Common myeloid progenitor, CD34-positive (primary cell): Measurements from ENCODE around the gene ACAD9.

ENCODE experiments used
- CTCF ChIA-PET: fragments of 350-600 bp; sonication (Branson Sonifier 250); formaldehyde crosslinking; loops from one replicate; lab custom pipeline; 2021; ENCODE audit warnings: antibody characterized with exemption; lab: Charles Lee
- POLR2A ChIA-PET: fragments of 350-600 bp; sonication (Branson Sonifier 250); formaldehyde crosslinking; loops from one replicate; lab custom pipeline; 2021; ENCODE audit warnings: antibody characterized with exemption; lab: Charles Lee
- DNase-seq, 3 donors: peaks; one replicate each; pipeline versions ENCODE4 v3.0.0 to v3.0.0-alpha.2; 2013
- H3K27ac ChIP-seq, 2 experiments: 1 replicate in 1 of 2; 2 replicates in 1 of 2; pipeline ENCODE4 v1.7.0; 2013; ENCODE audit warnings: inconsistent platforms in 2 of 2, low read length in 2 of 2, mild to moderate bottlenecking in 2 of 2, low read depth in 1 of 2, moderate library complexity in 1 of 2; ENCODE audit not compliant: severe bottlenecking in 2 of 2, insufficient read depth in 1 of 2, poor library complexity in 1 of 2
- H3K27me3 ChIP-seq, 5 experiments: replicated peaks in 2 of 5; 1 replicate in 3 of 5; 2 replicates in 2 of 5; pipeline versions ENCODE4 v1.6.1 to v1.7.0; 2013; ENCODE audit warnings: low read length in 4 of 5, mild to moderate bottlenecking in 2 of 5, moderate library complexity in 2 of 5, inconsistent platforms in 1 of 5; ENCODE audit not compliant: insufficient read depth in 5 of 5, control insufficient read depth in 4 of 5
- H3K36me3 ChIP-seq, 4 experiments: 1 replicate in 2 of 4; 2 replicates in 2 of 4; pipeline versions ENCODE4 v1.6.1 to v1.7.0; 2013; ENCODE audit warnings: low read length in 3 of 4, control low read depth in 1 of 4, mild to moderate bottlenecking in 1 of 4; ENCODE audit not compliant: control insufficient read depth in 4 of 4, insufficient read depth in 4 of 4
- H3K4me1 ChIP-seq, 4 experiments: 1 replicate in 3 of 4; 2 replicates in 1 of 4; pipeline versions ENCODE4 v1.6.1 to v1.7.1; 2013; ENCODE audit warnings: low read length in 3 of 4, mild to moderate bottlenecking in 3 of 4, control low read depth in 1 of 4, inconsistent platforms in 1 of 4, moderate library complexity in 1 of 4; ENCODE audit not compliant: control insufficient read depth in 4 of 4, insufficient read depth in 4 of 4; ENCODE audit errors: control extremely low read depth in 1 of 4
- H3K4me3 ChIP-seq, 7 experiments: 1 replicate in 4 of 7; 2 replicates in 3 of 7; pipeline versions ENCODE4 v1.5.1 to v1.7.0; 2013; ENCODE audit warnings: mild to moderate bottlenecking in 7 of 7, low read length in 6 of 7, moderate library complexity in 6 of 7, inconsistent platforms in 2 of 7, low read depth in 2 of 7, control low read depth in 1 of 7; ENCODE audit not compliant: insufficient read depth in 4 of 7, control insufficient read depth in 1 of 7; ENCODE audit errors: extremely low read depth in 1 of 7
- H3K9me3 ChIP-seq, 5 experiments: 1 replicate in 4 of 5; 2 replicates in 1 of 5; pipeline versions ENCODE4 v1.6.1 to v1.7.1; 2013; ENCODE audit warnings: low read length in 4 of 5, mild to moderate bottlenecking in 2 of 5, inconsistent platforms in 1 of 5, low read depth in 1 of 5, moderate library complexity in 1 of 5; ENCODE audit not compliant: control insufficient read depth in 4 of 5, insufficient read depth in 2 of 5; ENCODE audit errors: control extremely low read depth in 1 of 5
- WGBS: methylation state at CpG from one replicate; pipeline ENCODE4 v1.1.5; 2013; ENCODE audit not compliant: insufficient coverage; 5-methylcytosine and 5-hydroxymethylcytosine counted together

Gene ACAD9

DNA sequence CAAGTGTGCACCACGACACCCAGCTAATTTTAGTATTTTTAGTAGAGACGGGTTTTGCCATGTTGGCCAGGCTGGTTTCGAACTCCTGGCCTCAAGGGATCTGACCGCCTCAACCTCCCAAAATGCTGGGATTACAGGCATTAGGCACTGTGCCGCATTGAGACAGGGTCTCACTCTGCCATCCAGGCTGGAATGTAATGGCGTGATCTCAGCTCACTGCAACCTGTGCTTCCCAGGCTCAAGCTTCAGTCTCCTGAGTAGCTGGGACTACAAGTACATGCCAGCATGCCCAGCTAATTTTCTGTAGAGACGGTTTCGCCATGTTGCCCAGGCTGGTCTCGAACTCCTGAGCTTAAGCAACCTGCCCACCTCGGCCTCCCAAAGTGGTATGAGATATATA is 51.6 kb downstream of the ACAD9 start:
- Histone ChIP-seq H3K27ac (no peak overlapping the region), H3K36me3 (peaks cover 0 to 4% (median 1%) of the 10 kb centered on the region in 4 experiments), H3K4me1 (no peaks in the 10 kb centered on the region), H3K27me3 (no peaks in the 10 kb centered on the region), H3K9me3 (peaks cover 0 to 9% (median 2%) of the 10 kb centered on the region in 5 experiments), H3K4me3 (no peak overlapping the region)
- ChIA-PET CTCF (interaction anchor here (1.0 to 1.7 kb wide), 5 partner anchors 10 to 75 kb away, joined by 3 to 4 read pairs (median 3); no protein-coding TSS in a partner anchor), POLR2A (no interaction called here)
- WGBS, result 87% methylated on average over 6 of the region's 10 CpGs
- DNase-seq, result no peak

DNA sequence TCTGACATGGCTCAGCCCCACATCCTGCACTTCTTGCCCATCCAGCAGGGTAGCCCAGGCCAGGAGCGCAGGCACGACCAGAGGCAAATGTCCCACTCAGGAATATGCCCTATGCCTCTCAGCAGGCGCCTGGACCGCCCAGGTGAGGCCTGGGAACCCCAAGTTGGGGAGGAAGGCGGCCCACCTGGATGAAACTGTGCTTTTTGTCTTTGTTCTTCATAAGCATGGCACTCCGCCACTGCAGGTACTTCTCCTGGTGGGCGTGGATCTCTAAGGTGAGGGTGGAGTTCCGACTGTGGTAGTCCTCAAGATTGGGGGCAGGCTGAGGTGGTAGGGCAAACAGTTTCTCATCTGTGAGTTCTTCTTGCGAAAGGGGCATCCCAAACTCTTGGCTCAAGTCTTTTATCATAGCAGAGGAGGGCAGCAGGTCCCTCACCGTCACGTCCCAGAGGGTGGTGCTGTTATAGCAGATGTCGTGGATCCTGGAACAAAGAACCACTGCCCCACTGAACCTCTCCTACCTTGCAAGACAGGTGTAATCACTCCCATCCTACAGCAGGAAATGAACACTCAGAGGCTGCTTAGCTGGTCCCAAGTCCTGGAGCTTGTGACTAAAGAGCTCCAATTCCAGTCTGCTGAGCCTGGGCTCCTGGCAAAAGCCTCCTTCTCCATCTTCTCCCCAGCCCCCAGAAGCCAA is 53.2 kb downstream of the ACAD9 start:
- H3K36me3 ChIP-seq, result peaks cover 0 to 4% (median 1%) of the 10 kb centered on the region in 4 experiments
- H3K9me3 ChIP-seq, result peaks cover 0 to 4% (median 0%) of the 10 kb centered on the region in 5 experiments
- ChIA-PET POLR2A (no interaction called here), CTCF (interaction anchor here (1.7 kb wide), 1 partner anchor 9 kb away, joined by 4 read pairs; no protein-coding TSS in a partner anchor)
- no peak for DNase-seq
- no peak overlapping the region for H3K27ac ChIP-seq
- H3K27me3 ChIP-seq, result no peaks in the 10 kb centered on the region
- no peaks in the 10 kb centered on the region for H3K4me1 ChIP-seq
- WGBS, result 93% methylated on average over 10 of the region's 12 CpGs
- H3K4me3 ChIP-seq, result no peak overlapping the region

DNA sequence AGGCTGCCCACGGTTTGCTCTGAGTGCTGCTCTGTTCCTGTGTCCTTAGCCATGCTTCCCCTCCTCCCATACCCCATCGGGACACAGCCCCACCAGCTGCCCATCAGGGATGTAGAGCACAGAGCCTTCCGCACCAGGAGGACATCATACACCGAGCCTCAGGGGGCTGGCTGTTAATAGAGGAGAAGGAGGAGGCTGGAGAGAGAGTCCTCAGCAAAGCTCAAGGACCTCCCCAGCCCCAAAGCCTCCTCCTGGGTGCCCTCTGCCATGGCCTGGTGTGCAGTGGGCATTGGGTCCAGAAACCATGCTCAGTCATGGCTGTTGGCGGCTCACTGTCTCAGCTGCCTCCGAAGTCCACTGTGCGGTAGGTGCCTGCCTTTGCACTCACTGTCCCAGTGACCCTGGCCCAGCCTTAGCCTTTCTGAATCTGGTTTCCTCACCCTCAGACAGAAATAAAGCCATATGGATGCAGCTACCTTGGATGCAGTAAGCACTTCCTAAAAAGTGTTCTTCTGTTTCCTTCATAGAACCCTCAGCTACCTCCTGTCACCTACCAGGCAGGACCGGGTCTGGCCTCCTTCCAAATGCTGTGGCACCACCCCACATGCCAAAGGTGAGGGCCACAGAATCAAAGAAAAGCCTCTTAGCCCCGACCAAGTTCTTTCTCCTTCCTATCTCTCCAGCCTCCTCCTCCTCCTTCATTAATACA is 53.9 kb downstream of the ACAD9 start:
- Histone ChIP-seq H3K36me3 (peaks cover 0 to 4% (median 1%) of the 10 kb centered on the region in 4 experiments), H3K4me3 (no peak overlapping the region), H3K27me3 (no peaks in the 10 kb centered on the region), H3K9me3 (peaks cover 0 to 4% (median 0%) of the 10 kb centered on the region in 5 experiments), H3K27ac (no peak overlapping the region), H3K4me1 (no peaks in the 10 kb centered on the region)
- ChIA-PET POLR2A (no interaction called here), CTCF (no interaction called here)
- 93% methylated on average over 8 of the region's 9 CpGs for WGBS
- DNase-seq, result no peak

DNA sequence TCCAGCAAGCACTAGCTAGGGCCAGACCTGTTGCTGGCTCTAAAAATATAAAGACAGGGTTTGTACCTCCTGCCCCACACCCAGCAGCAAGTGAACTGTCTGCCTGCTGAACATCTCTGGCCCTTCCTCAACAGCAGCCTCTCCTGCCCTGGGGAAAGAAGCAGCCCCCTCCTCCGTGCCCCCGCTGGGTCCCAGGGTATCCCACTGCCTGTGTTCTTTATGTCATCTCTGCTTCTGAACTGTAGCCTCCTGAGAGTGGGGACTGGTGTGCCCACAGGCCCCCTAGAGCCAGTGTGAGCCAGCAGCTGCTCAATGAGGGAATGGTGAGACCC is 54.5 kb downstream of the ACAD9 start:
- CTCF ChIA-PET, result no interaction called here
- POLR2A ChIA-PET, result no interaction called here

DNA sequence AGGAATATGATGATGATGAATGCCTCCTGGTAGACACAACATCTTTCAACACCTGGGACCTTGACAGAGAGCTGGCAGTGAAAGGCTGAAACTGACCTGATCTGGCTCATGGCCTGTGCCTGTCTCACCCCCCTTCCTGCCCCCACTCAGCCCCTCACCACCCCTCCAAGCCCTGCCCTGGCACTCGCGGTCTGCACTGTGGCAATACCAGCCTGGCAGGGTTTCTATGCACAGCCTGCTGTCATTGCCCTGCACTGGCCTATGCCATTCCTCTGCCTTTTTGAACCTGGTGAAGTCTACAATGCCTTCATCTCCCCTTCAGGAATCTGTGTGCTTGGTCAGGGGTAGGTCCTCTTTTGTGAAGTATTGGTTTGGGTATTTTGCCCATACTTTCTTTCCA is 56.5 kb downstream of the ACAD9 start:
- no peaks in the 10 kb centered on the region for H3K9me3 ChIP-seq
- H3K36me3 ChIP-seq, result peaks cover 0 to 4% (median 1%) of the 10 kb centered on the region in 4 experiments
- DNase-seq, result no peak
- CTCF ChIA-PET, result no interaction called here
- POLR2A ChIA-PET, result no interaction called here
- no peak overlapping the region for H3K27ac ChIP-seq
- no peaks in the 10 kb centered on the region for H3K4me1 ChIP-seq
- no peak overlapping the region for H3K4me3 ChIP-seq
- no CpG with 5 or more reads among the region's 2 CpGs for WGBS
- H3K27me3 ChIP-seq, result no peaks in the 10 kb centered on the region

More for the DNA sequence above, 54.5 kb downstream of the ACAD9 start:
- Histone ChIP-seq H3K9me3 (peaks cover 0 to 4% (median 0%) of the 10 kb centered on the region in 5 experiments), H3K27me3 (no peaks in the 10 kb centered on the region), H3K4me1 (no peaks in the 10 kb centered on the region), H3K36me3 (peaks cover 0 to 4% (median 1%) of the 10 kb centered on the region in 4 experiments), H3K4me3 (no peak overlapping the region), H3K27ac (no peak overlapping the region)
- no peak for DNase-seq
- WGBS, result no CpG with 5 or more reads among the region's 2 CpGs

DNA sequence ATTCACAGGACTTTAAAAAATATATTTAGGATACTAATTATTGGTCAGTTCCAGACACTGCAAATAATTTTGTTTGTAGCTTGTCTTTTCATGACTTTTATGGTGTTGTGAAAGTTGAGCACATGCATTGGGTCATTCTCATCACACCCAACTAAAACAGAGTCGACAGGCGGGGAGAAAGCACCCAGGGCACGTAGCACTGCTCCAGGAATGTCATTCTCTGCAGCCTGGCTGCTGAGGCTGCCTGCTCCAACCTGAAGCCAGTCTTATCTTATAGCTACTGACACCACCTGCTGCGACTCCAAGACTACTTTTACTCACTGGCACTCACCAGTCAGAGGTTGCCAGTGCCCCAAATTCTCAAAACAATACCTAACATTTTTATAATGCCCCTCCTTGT is 56.9 kb downstream of the ACAD9 start:
- no peaks in the 10 kb centered on the region for H3K9me3 ChIP-seq
- peaks cover 0 to 4% (median 0%) of the 10 kb centered on the region in 4 experiments for H3K36me3 ChIP-seq
- H3K27ac ChIP-seq, result no peak overlapping the region
- CTCF ChIA-PET, result no interaction called here
- POLR2A ChIA-PET, result no interaction called here
- H3K4me1 ChIP-seq, result no peaks in the 10 kb centered on the region
- no peak for DNase-seq
- no peak overlapping the region for H3K4me3 ChIP-seq
- 100% methylated on average over 1 of the region's 4 CpGs for WGBS
- no peaks in the 10 kb centered on the region for H3K27me3 ChIP-seq

DNA sequence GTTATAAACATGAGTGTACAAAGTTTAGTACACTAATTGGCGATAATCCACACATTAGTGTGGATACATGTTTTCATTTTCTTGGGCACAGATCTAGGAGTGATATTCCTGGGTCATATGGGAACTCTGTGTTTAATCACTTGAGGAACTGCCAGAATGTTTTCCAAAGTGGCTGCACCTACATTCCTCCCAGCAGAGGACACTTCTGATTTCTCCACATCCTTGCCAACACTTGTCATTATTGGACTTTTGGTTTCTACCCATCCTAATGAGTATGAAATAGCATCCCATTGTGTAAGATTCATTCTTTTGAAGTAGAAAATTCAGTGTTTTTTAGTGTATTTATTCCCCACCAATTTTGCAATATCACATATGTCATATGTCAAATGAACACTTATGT is 60.8 kb downstream of the ACAD9 start:
- H3K27me3 ChIP-seq, result no peaks in the 10 kb centered on the region
- H3K36me3 ChIP-seq, result peaks cover 0 to 4% (median 0%) of the 10 kb centered on the region in 4 experiments
- no peaks in the 10 kb centered on the region for H3K4me1 ChIP-seq
- no peak for DNase-seq
- no CpG with 5 or more reads among the region's 1 CpG for WGBS
- no peaks in the 10 kb centered on the region for H3K9me3 ChIP-seq
- CTCF ChIA-PET, result no interaction called here
- H3K27ac ChIP-seq, result no peak overlapping the region
- H3K4me3 ChIP-seq, result no peak overlapping the region
- POLR2A ChIA-PET, result interaction anchor here (0.6 kb wide), 1 partner anchor 17 kb away, joined by 3 read pairs; no protein-coding TSS in a partner anchor
